Neural cell (in vitro differentiated cells): ENCODE results near the gene ATG2B. TPM values are rescaled to one million over a fixed set of nuclear protein-coding genes. Genes with fewer than 3 reads are reported as not detected.

Experiments used
- H2AFZ ChIP-seq: fragments of 200-600, 300-800 bp; sonication (generic), shearing (Covaris generic); 2 replicates; pipeline ENCODE4 v1.6.0; 2014; ENCODE audit warnings: low read depth, mild to moderate bottlenecking, antibody characterized with exemption, low read length, moderate library complexity
- H3F3A ChIP-seq: fragments of 200-600 bp; shearing (Covaris generic); 2 replicates; pipeline ENCODE4 v1.6.1; 2016; ENCODE audit warnings: mild to moderate bottlenecking, moderate library complexity, mixed read lengths, antibody characterized with exemption, low read length; ENCODE audit not compliant: insufficient read depth, poor library complexity, severe bottlenecking
- H3K27ac ChIP-seq: fragments of 200-600, 300-800 bp; sonication (generic), shearing (Covaris generic); 2 replicates; pipeline ENCODE4 v1.5.1; 2014; ENCODE audit warnings: mild to moderate bottlenecking, low read length, moderate library complexity
- H3K27me3 ChIP-seq: fragments of 300-800, 200-600 bp; sonication (generic), shearing (Covaris generic); 2 replicates; pipeline ENCODE4 v1.6.0; 2014; ENCODE audit warnings: mild to moderate bottlenecking, low read depth, low read length, moderate library complexity; ENCODE audit not compliant: insufficient read depth
- H3K36me3 ChIP-seq: fragments of 300-800, 200-600 bp; sonication (generic), shearing (Covaris generic); 2 replicates; pipeline ENCODE4 v1.5.1; 2014; ENCODE audit warnings: mild to moderate bottlenecking, antibody characterized with exemption, low read length, moderate library complexity; ENCODE audit not compliant: insufficient read depth
- H3K4me2 ChIP-seq: fragments of 300-800, 200-600 bp; sonication (generic), shearing (Covaris generic); 2 replicates; pipeline ENCODE4 v1.6.0; 2014; ENCODE audit warnings: mild to moderate bottlenecking, low read length
- H3K4me3 ChIP-seq: fragments of 300-800, 200-600 bp; sonication (generic), shearing (Covaris generic); 2 replicates; pipeline ENCODE4 v1.5.1; 2014; ENCODE audit warnings: mild to moderate bottlenecking, low read length, moderate library complexity
- H3K79me2 ChIP-seq: fragments of 200-600 bp; shearing (Covaris generic); replicated peaks from 2 replicates; pipeline ENCODE4 v1.6.0; 2014; ENCODE audit warnings: mild to moderate bottlenecking, low read length, moderate library complexity; ENCODE audit not compliant: insufficient read depth
- H3K9ac ChIP-seq: fragments of 300-800, 200-600 bp; sonication (generic), shearing (Covaris generic); 2 replicates; pipeline ENCODE4 v1.6.1; 2016; ENCODE audit warnings: mild to moderate bottlenecking, low read length, mixed read lengths
- H3K9me2 ChIP-seq: fragments of 200-600 bp; shearing (Covaris generic); 2 replicates; pipeline ENCODE4 v1.6.1; 2016; ENCODE audit warnings: mild to moderate bottlenecking, low read length, mixed read lengths; ENCODE audit not compliant: insufficient read depth
- H3K9me3 ChIP-seq: fragments of 200-600, 300-800 bp; sonication (generic), shearing (Covaris generic); 2 replicates; pipeline ENCODE4 v1.6.1; 2016; ENCODE audit warnings: mild to moderate bottlenecking, mixed run types, low read length, moderate library complexity, mixed read lengths
- H4K20me1 ChIP-seq: fragments of 200-600 bp; shearing (Covaris generic); 2 replicates; pipeline ENCODE4 v1.6.1; 2016; ENCODE audit warnings: mild to moderate bottlenecking, mixed run types; ENCODE audit not compliant: insufficient read depth
- EP300 ChIP-seq: fragments of 450-650 bp; conservative IDR thresholded peaks from 2 replicates; pipeline ENCODE4 v1.6.1; 2014; ENCODE audit warnings: antibody characterized with exemption, mild to moderate bottlenecking, moderate library complexity; ENCODE audit not compliant: poor library complexity, severe bottlenecking
- EZH2 ChIP-seq: fragments of 200-600, 300-800 bp; shearing (Covaris generic), sonication (generic); IDR thresholded peaks from 2 replicates; pipeline ENCODE4 v1.6.1; 2014; ENCODE audit warnings: antibody characterized with exemption, low read length, borderline replicate concordance, mild to moderate bottlenecking; ENCODE audit not compliant: insufficient read depth, poor library complexity, severe bottlenecking
- MXI1 ChIP-seq: fragments of 450-650 bp; conservative IDR thresholded peaks from 2 replicates; pipeline ENCODE4 v1.6.1; 2014; ENCODE audit warnings: antibody characterized with exemption, mild to moderate bottlenecking; ENCODE audit not compliant: poor library complexity, severe bottlenecking
- POLR2AphosphoS5 ChIP-seq: IDR thresholded peaks from 2 replicates; pipeline ENCODE4 v1.6.1; 2012
- RAD21 ChIP-seq: fragments of 450-650 bp; conservative IDR thresholded peaks from 2 replicates; pipeline ENCODE4 v1.6.1; 2014; ENCODE audit warnings: antibody characterized with exemption, mild to moderate bottlenecking, moderate library complexity
- SMC3 ChIP-seq: fragments of 450-650 bp; conservative IDR thresholded peaks from 2 replicates; pipeline ENCODE4 v1.6.1; 2014; ENCODE audit warnings: antibody characterized with exemption, mild to moderate bottlenecking, moderate library complexity; ENCODE audit not compliant: poor library complexity
- TAF1 ChIP-seq: IDR thresholded peaks from 2 replicates; pipeline ENCODE4 v1.6.1; 2012; ENCODE audit warnings: low read depth
- polyA plus RNA-seq: library from polyadenylated mRNA; depleted of rRNA; stranded (reverse); fragments of >200 nt; gene quantifications from 2 replicates; pipeline ENCODE4 v1.2.3, GENCODE V29; 2014
- TF ChIP-seq, protein P1 (sequence below): IDR thresholded peaks from 2 replicates; pipeline ENCODE4 v1.6.1; 2012; ENCODE audit warnings: borderline replicate concordance
- TF ChIP-seq, protein P2 (sequence below): fragments of 450-650 bp; IDR thresholded peaks from 2 replicates; pipeline ENCODE4 v1.5.1; 2014; ENCODE audit warnings: antibody characterized with exemption, mild to moderate bottlenecking, moderate library complexity; ENCODE audit not compliant: poor library complexity, severe bottlenecking

ATG2B gene
- polyA plus RNA-seq, 1 donor from 2014 or later, result 16.2 TPM

DNA sequence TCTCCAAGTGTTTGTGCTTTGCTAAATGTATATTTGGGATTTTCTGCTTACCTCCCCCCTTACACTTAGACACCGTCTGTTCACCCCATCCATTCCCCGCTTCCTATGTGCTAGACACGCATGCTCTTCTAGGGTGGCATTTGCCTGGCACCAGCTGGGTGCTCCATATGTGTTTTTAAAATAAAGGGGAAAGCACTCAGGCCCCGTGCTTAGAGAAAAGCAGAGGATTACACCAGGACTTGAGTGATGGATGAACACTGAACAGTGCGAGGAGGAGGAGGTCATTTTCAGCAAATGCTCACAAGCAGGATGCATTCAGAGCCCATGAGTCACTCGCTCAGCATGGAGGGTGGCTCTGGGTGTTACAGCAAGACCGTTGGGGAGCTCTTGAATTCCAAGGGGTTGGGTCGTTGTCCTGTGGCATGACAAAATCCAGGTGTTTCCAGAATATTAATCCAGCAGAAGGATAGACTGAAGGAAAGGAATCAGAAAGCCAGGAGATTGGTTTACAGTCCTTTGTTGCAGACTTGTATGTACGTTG, 110.1 kb downstream of the ATG2B start:
- Histone ChIP-seq H3K27me3 (no peaks in the 10 kb centered on the region), H3K9me2 (no peaks in the 10 kb centered on the region), H3K27ac (no peak overlapping the region), H3K9ac (no peak overlapping the region), H3K4me2 (no peak overlapping the region), H3K4me3 (no peak overlapping the region), H3K9me3 (no peaks in the 10 kb centered on the region), H3K36me3 (no peaks in the 10 kb centered on the region), H4K20me1 (no peaks in the 10 kb centered on the region), H3K79me2 (no peaks in the 10 kb centered on the region), H2AFZ (no peak overlapping the region), H3F3A (no peaks in the 10 kb centered on the region)
- TF ChIP-seq, protein P1, sequence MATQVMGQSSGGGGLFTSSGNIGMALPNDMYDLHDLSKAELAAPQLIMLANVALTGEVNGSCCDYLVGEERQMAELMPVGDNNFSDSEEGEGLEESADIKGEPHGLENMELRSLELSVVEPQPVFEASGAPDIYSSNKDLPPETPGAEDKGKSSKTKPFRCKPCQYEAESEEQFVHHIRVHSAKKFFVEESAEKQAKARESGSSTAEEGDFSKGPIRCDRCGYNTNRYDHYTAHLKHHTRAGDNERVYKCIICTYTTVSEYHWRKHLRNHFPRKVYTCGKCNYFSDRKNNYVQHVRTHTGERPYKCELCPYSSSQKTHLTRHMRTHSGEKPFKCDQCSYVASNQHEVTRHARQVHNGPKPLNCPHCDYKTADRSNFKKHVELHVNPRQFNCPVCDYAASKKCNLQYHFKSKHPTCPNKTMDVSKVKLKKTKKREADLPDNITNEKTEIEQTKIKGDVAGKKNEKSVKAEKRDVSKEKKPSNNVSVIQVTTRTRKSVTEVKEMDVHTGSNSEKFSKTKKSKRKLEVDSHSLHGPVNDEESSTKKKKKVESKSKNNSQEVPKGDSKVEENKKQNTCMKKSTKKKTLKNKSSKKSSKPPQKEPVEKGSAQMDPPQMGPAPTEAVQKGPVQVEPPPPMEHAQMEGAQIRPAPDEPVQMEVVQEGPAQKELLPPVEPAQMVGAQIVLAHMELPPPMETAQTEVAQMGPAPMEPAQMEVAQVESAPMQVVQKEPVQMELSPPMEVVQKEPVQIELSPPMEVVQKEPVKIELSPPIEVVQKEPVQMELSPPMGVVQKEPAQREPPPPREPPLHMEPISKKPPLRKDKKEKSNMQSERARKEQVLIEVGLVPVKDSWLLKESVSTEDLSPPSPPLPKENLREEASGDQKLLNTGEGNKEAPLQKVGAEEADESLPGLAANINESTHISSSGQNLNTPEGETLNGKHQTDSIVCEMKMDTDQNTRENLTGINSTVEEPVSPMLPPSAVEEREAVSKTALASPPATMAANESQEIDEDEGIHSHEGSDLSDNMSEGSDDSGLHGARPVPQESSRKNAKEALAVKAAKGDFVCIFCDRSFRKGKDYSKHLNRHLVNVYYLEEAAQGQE, result no peak
- TF ChIP-seq SMC3, result no peak
- TF ChIP-seq EZH2, result no peak
- TF ChIP-seq MXI1, result no peak
- no peak for TF ChIP-seq TAF1
- TF ChIP-seq POLR2AphosphoS5, result no peak
- TF ChIP-seq, protein P2, sequence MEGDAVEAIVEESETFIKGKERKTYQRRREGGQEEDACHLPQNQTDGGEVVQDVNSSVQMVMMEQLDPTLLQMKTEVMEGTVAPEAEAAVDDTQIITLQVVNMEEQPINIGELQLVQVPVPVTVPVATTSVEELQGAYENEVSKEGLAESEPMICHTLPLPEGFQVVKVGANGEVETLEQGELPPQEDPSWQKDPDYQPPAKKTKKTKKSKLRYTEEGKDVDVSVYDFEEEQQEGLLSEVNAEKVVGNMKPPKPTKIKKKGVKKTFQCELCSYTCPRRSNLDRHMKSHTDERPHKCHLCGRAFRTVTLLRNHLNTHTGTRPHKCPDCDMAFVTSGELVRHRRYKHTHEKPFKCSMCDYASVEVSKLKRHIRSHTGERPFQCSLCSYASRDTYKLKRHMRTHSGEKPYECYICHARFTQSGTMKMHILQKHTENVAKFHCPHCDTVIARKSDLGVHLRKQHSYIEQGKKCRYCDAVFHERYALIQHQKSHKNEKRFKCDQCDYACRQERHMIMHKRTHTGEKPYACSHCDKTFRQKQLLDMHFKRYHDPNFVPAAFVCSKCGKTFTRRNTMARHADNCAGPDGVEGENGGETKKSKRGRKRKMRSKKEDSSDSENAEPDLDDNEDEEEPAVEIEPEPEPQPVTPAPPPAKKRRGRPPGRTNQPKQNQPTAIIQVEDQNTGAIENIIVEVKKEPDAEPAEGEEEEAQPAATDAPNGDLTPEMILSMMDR, result no peak
- TF ChIP-seq EP300, result no peak
- no peak for TF ChIP-seq RAD21

DNA sequence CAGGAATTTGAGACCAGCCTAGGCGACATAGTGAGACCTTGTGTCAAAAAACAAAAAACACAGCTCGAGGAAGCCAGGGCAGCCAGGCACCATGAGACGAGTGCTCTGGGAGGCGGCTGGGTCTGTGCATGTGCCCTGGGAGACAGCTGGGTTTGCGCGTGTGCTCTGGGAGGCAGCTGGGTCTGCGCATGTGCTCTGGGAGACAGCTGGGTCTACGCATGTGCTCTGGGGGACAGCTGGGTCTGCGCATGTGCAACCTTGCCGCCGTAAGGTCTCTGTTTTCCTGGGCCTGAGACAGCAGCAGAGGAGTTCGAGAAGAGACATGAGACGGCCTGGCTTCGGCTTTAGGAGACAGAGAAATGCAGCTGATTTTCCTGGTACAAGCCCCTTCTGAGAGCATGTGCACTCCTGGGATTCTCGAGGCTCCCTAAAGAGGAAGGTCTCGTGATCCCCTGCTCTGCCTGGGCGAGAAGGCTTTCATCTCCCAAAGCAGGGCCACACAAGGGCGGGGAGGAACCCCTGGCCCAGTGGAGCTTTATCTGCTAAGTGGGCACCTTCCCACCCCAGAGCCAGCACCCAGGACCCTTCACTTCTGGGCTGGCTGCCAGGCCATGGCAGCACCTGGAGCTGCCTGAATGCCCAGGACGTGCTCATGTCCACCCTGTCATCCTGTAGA, 110.7 kb downstream of the ATG2B start:
- Histone ChIP-seq H3K4me3 (no peak overlapping the region), H3K9ac (no peak overlapping the region), H3K4me2 (no peak overlapping the region), H3K79me2 (no peaks in the 10 kb centered on the region), H4K20me1 (no peaks in the 10 kb centered on the region), H2AFZ (no peak overlapping the region), H3F3A (no peaks in the 10 kb centered on the region), H3K36me3 (no peaks in the 10 kb centered on the region), H3K27me3 (no peaks in the 10 kb centered on the region), H3K27ac (no peak overlapping the region), H3K9me2 (no peaks in the 10 kb centered on the region), H3K9me3 (no peaks in the 10 kb centered on the region)
- TF ChIP-seq RAD21 (no peak), TAF1 (no peak), SMC3 (no peak), MXI1 (no peak), POLR2AphosphoS5 (no peak), EP300 (no peak), EZH2 (no peak)
- TF ChIP-seq, protein P1, result no peak
- TF ChIP-seq, protein P2, result no peak
